ENCODE measurements around the gene LRRTM2. TPM values are rescaled to one million over a fixed set of nuclear protein-coding genes. Genes with fewer than 3 reads are reported as not detected.

Gene LRRTM2
- total and polyA plus RNA-seq, 4 donors: 0.04 to 1.9 (median 0.12) TPM

GRCh38 chr5:138832218-138832617 lies 42.9 kb downstream of the LRRTM2 start:
- Histone ChIP-seq H3K4me1 (ENCODE audit: control insufficient read depth in 5 of 5, insufficient read depth in 5 of 5, low read length in 5 of 5) (peaks cover 0 to 17% (median 0%) of the 10 kb centered on the region in 5 donors), H3K4me3 (no peak overlapping the region), H3K27me3 (ENCODE audit: control insufficient read depth in 3 of 3, insufficient read depth in 3 of 3, low read length in 2 of 3) (no peaks in the 10 kb centered on the region), H3K9ac (ENCODE audit: insufficient read depth in 1 of 2, low read length in 2 of 2) (no peak overlapping the region), H3K9me3 (ENCODE audit: control insufficient read depth in 4 of 4, insufficient read depth in 3 of 4, low read length in 3 of 4) (no peaks in the 10 kb centered on the region), H3K36me3 (ENCODE audit: control insufficient read depth in 4 of 4, insufficient read depth in 4 of 4, low read length in 4 of 4) (peaks cover 0 to 19% (median 7%) of the 10 kb centered on the region in 4 donors), H3K27ac (ENCODE audit: low read depth in 1 of 2, low read length in 1 of 2) (no peak overlapping the region)
- no peak for ATAC-seq (ENCODE audit: insufficient read depth, low FRiP score)
- DNase-seq: no peak
- no peak for TF ChIP-seq CTCF (IDR thresholded peaks at IDR 0.05; ENCODE audit: control extremely low read depth, extremely low read depth)
- WGBS, 2 donors: 50 to 57% methylated on average over 2 of the region's 2 CpGs

- DNase-seq (no peak), ATAC-seq (ENCODE audit: insufficient read depth, low FRiP score) (no peak)
- Histone ChIP-seq H3K36me3 (ENCODE audit: control insufficient read depth in 4 of 4, insufficient read depth in 4 of 4, low read length in 4 of 4) (peaks cover 0 to 19% (median 7%) of the 10 kb centered on the region in 4 donors), H3K9ac (ENCODE audit: insufficient read depth in 1 of 2, low read length in 2 of 2) (no peak overlapping the region), H3K27ac (ENCODE audit: low read depth in 1 of 2, low read length in 1 of 2) (no peak overlapping the region), H3K4me3 (no peak overlapping the region), H3K4me1 (ENCODE audit: control insufficient read depth in 5 of 5, insufficient read depth in 5 of 5, low read length in 5 of 5) (peaks cover 0 to 17% (median 0%) of the 10 kb centered on the region in 5 donors), H3K27me3 (ENCODE audit: control insufficient read depth in 3 of 3, insufficient read depth in 3 of 3, low read length in 2 of 3) (no peaks in the 10 kb centered on the region), H3K9me3 (ENCODE audit: control insufficient read depth in 4 of 4, insufficient read depth in 3 of 4, low read length in 3 of 4) (no peaks in the 10 kb centered on the region)
- no peak for TF ChIP-seq CTCF (IDR thresholded peaks at IDR 0.05; ENCODE audit: control extremely low read depth, extremely low read depth)
These were observed 43.4 kb downstream of the LRRTM2 start for GRCh38 chr5:138831703-138832102.

- H3K9me3 ChIP-seq (ENCODE audit: control insufficient read depth in 4 of 4, insufficient read depth in 3 of 4, low read length in 3 of 4): no peaks in the 10 kb centered on the region
- peaks cover 4 to 20% (median 9%) of the 10 kb centered on the region in 4 donors for H3K36me3 ChIP-seq (ENCODE audit: control insufficient read depth in 4 of 4, insufficient read depth in 4 of 4, low read length in 4 of 4)
- H3K9ac ChIP-seq (ENCODE audit: insufficient read depth in 1 of 2, low read length in 2 of 2): no peak overlapping the region
- no peak overlapping the region for H3K27ac ChIP-seq (ENCODE audit: low read depth in 1 of 2, low read length in 1 of 2)
- H3K4me3 ChIP-seq: no peak overlapping the region
- DNase-seq (no peak), ATAC-seq (ENCODE audit: insufficient read depth, low FRiP score) (no peak)
- no peak for TF ChIP-seq CTCF (IDR thresholded peaks at IDR 0.05; ENCODE audit: control extremely low read depth, extremely low read depth)
- no peaks in the 10 kb centered on the region for H3K27me3 ChIP-seq (ENCODE audit: control insufficient read depth in 3 of 3, insufficient read depth in 3 of 3, low read length in 2 of 3)
- H3K4me1 ChIP-seq (ENCODE audit: control insufficient read depth in 5 of 5, insufficient read depth in 5 of 5, low read length in 5 of 5): peaks cover 0 to 11% (median 0%) of the 10 kb centered on the region in 5 donors
- 91 to 96% methylated on average over 3 of the region's 3 CpGs for WGBS, 2 donors
These were observed 45.8 kb downstream of the LRRTM2 start for GRCh38 chr5:138829341-138829740.

- 85 to 91% methylated on average over 4 of the region's 4 CpGs for WGBS, 2 donors
These were observed 46.6 kb downstream of the LRRTM2 start for GRCh38 chr5:138828556-138828955.

More at GRCh38 chr5:138828556-138828955, 46.6 kb downstream of the LRRTM2 start:
- ATAC-seq (ENCODE audit: insufficient read depth, low FRiP score) (no peak), DNase-seq (no peak)
- TF ChIP-seq CTCF (IDR thresholded peaks at IDR 0.05; ENCODE audit: control extremely low read depth, extremely low read depth): no peak
- H3K4me1 ChIP-seq (ENCODE audit: control insufficient read depth in 5 of 5, insufficient read depth in 5 of 5, low read length in 5 of 5): peaks cover 0 to 11% (median 0%) of the 10 kb centered on the region in 5 donors
- H3K36me3 ChIP-seq (ENCODE audit: control insufficient read depth in 4 of 4, insufficient read depth in 4 of 4, low read length in 4 of 4): peaks cover 5 to 20% (median 9%) of the 10 kb centered on the region in 4 donors
- H3K27me3 ChIP-seq (ENCODE audit: control insufficient read depth in 3 of 3, insufficient read depth in 3 of 3, low read length in 2 of 3): no peaks in the 10 kb centered on the region
- no peak overlapping the region for H3K27ac ChIP-seq (ENCODE audit: low read depth in 1 of 2, low read length in 1 of 2)
- H3K9ac ChIP-seq (ENCODE audit: insufficient read depth in 1 of 2, low read length in 2 of 2): no peak overlapping the region
- no peak overlapping the region for H3K4me3 ChIP-seq
- no peaks in the 10 kb centered on the region for H3K9me3 ChIP-seq (ENCODE audit: control insufficient read depth in 4 of 4, insufficient read depth in 3 of 4, low read length in 3 of 4)
